Right ventricle myocardium inferior (tissue), 1 donor: ENCODE data around the gene HEATR5A. TPM values are rescaled to one million over a fixed set of nuclear protein-coding genes. Genes with fewer than 3 reads are reported as not detected.
A peak's percentile ranks its signal among the peaks of the same experiment; 100 is the strongest.
"Not testable (repeated sequence)": the region's sequence is repeated elsewhere in the genome, so short reads cannot be mapped to it uniquely, and the experiment has no call there.

Experiments used
- ATAC-seq: fragments of 200-7000 bp; cut with Tn5 transposase; one replicate; pipeline ENCODE4 v1.9.1; 2020; ENCODE audit warnings: mild to moderate bottlenecking, moderate library complexity
- DNase-seq: peaks from one replicate; pipeline ENCODE4 v3.0.0; 2021; ENCODE audit errors: missing footprints
- intact Hi-C: fragments of 100-400 bp; cut with DNase I; formaldehyde crosslinking; loops from one replicate; pipeline ENCODE4 v1.11.0; 2022
- total RNA-seq: library from RNA; stranded (reverse); fragmentation: NEBNext Ultra II Directional; extraction: Animal tissue kit (Norgen Biotek cat#: 25700); gene quantifications from one replicate; pipeline ENCODE4 v1.2.1, GENCODE V29; 2021
- donor health status: DM: no; HTN: yes; CAD: no; lungs with severe emphysema.

HEATR5A gene
- total RNA-seq, 1 donor from 2014 or later = 48.1 TPM

DNA sequence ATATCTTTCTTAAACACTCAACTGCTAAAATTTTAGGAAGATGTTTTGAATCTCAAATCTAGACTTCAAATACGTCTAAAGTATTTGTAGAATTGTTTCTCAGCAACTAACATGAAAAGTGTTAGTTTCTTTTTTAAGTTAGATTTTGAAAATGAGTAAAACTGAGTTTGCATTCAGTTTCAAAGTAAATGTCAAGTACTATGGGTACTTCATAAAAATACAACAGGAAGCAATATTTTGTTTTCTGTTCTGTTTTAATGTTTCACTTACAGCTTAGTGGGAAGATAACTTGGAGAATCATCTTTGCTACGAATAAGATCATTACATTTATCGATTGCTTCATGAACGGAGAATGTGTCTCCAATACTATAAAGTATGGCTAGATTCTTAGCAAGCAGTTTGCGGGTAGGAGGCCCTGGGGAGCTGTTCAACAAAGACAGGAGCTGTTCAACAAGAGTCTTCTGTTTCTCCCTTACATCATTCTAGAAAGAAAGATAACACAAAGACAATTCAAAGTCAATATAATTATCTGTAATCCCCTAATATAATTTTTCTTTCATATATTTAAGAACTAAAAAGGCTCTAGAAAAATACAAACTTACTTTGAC, 20.2 kb downstream of the HEATR5A start:
- intact Hi-C loops = no loop called here
- ATAC-seq (no peak), DNase-seq (no peak)

DNA sequence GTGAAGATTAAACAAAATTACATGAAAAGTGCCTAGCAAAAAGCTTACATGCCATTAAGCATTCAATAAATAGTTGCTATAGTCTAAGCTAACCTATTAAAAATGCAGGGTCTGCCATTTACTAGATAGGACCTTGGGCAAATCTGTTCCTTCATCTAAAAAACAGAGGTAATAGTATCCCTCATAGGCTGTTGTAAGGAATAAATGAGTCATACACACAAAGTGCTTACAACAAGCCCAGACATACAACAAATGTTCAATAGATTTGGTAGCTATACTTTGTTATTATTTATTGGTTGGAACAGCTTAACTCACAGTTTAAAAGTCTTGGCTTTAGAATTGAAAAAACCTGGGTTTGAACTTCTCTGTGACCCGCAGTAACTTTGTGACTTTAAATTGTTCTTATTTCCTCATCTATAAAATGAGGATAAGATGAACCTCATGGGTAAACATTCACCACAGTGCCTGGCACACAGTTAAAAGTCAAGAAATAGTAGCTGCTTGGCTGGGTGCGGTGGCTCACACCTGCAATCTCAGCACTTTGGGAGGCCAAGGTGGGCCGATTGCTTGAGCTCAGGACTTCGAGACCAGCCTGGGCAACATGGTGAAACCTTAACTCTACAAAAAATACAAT, 24.7 kb downstream of the HEATR5A start:
- ATAC-seq = no peak
- DNase-seq = no peak
- intact Hi-C loops = no loop called here

DNA sequence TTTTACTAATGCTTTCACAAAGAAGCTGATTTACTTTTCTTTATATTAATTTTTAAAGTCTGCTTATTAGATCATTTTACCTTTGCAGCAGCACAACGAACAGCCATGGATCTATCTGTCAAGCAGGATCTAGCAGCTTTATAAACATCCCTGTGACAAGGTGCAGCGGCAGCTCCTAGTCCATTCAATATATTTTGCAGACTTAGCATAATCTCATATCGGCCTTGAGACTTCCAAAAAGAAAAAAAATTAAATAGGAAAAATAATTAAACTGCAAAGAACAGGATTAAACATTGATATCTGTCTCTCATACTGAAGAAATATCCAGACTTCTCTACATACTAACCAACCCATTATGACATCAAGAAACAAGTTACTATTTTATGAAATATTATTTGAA, 25.2 kb downstream of the HEATR5A start:
- intact Hi-C loops = no loop called here
- DNase-seq = no peak
- no peak for ATAC-seq

DNA sequence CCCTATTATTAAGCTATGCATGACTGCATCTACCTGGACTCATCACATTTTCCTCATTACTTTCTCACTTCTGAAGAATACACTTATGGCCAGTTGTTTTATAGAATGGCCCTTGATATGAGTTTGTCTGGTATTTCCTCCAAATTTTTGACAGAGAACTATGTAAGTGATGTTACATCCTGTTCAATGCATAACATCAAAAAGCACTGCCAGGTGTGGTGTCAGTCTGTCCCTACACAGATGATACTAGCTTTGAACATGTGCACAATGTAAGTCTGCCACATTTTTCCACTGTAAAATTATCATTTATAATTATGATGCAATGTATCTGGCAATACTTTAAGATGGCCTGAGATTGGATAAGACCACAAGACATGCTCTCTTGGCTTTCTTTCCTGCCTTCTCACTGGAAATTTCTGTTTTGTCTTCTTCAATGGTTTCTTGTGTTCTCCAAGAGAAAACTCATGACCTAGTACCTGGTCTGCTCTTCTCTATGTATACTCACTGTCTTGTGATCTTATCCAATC, 28.3 kb downstream of the HEATR5A start:
- no peak for DNase-seq

DNA sequence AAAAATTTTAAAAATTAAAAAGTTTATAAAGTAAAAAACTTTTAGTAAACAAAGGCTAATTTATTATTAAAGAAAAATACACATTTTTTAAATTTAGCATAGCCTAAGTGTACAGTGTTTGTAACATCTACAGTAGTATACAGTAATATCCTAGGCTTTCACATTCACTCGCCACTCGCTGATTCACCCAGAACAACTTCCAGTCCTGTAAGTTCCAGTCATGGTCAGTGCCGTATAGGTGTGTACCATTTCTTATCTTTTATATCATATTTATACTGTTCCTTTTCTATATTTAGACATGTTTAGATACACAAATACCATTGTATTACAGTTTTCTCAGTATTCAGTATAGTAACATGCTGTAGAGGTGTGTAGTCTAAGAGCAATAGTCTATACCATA, 28.9 kb downstream of the HEATR5A start:
- ATAC-seq (no peak), DNase-seq (no peak)
- intact Hi-C loops = no loop called here

More for the DNA sequence above, 28.3 kb downstream of the HEATR5A start:
- ATAC-seq = no peak
- intact Hi-C loops = no loop called here

DNA sequence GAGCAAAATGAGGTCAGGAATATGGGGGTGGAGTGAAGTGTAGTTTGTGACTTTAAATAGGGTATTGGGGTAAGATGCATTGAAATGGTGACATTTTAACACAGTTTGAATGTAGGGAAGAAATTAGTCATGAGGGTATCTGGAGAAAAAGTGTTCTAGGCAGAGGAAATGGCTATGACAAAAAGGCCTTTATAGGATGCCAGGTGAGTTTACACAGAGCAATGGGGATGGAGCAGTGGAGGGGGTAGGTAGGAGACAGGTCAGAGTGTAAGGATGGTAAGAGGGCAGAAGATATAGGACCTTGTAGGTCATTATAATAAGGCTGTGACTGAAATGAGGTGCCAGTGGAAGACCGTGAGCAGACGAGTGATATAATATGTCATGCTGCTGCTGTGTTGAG, 30.4 kb downstream of the HEATR5A start:
- intact Hi-C loops = no loop called here
- DNase-seq (no peak), ATAC-seq (peak; percentile 40)

DNA sequence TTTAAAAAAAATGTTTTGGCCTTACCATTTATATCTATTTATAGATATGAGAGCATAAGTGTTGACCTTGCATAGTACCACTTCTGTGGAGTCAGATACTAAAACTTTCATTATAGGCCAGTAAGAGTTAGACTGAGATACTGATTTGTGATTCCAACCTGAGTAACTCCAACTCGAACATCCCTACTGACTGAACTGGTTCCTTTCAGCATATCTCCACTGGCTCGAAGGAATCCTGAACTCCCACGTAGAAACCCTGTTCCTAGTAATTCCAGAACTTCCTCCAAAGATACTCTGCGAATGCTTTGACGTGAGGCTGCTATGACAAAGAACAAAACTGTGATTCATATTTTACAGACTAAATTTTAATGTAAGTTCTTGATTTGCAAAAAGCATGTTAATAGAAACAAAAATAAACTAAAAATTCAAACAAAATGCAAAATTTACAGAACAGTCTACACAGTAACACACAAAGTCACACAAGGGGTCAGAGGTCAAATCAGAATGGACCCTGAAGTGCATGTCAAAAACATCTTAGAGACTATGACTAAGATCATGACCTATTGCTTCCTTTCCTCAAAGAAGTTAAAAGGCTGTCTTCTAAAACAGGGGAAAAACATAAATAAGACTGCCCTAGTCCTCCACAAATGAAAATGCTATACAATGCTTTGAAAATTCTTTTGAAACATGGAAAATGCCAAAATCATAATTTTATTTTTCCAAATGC, 31.5 kb downstream of the HEATR5A start:
- peak; percentile 64 for ATAC-seq
- DNase-seq = no peak
- intact Hi-C loops = no loop called here

DNA sequence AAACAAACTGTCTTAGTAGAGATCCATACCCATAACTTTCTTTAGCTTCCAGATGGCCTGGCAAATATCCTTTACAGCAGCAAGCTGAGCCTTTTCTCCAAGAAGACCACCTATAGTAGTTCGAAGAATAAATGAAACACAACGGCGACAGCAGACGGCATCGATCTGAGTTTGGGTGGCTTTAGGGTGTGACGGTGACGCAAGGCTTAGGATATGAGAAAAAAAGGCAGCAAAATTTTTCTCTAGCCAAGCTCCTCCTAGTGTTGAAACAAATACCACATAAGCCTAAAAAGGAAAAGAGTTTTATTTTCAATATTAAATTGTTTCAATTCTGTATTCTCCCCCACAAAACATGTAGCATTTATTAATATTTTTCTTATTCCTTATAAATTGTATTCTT, 33.3 kb downstream of the HEATR5A start:
- intact Hi-C loops = no loop called here
- ATAC-seq (no peak), DNase-seq (no peak)

DNA sequence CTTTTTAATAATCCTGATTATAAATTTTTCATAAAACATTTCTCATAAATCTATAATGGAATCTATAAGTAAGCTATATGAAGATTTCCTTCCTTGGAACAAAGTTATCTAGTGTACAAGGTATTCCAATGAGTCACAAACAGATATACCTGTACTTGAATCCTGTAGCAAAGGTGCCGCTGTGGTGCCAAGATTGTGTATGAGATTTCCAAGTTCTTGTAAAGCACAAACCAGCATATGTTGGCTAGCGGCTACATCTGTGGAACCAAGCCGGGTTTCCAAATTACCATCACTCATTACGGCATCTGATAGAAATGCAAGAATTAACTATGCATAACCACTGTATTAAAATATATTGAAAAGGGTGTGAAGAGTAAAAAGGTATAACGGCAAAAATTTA, 34.1 kb downstream of the HEATR5A start:
- DNase-seq (no peak), ATAC-seq (no peak)
- intact Hi-C loops = no loop called here

DNA sequence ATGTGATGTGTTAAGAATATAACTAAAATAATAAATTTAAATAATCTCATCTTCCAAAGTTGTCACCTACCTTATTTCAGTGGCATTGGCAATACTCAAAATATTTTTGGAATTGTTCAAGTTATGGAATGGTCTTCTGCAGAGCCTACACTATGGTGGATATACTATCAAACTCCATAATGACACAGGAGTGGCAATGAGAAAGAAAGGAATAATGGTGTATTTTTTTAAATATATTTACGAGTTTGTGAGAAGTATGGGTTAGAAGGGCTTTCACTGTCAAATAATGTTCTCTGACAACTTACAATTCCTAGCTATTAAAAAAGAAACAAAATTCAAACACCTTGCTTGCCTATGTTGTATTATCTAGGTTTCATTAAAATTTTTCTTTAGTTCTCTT, 38.1 kb downstream of the HEATR5A start:
- intact Hi-C loops = no loop called here
- DNase-seq (no peak), ATAC-seq (no peak)

DNA sequence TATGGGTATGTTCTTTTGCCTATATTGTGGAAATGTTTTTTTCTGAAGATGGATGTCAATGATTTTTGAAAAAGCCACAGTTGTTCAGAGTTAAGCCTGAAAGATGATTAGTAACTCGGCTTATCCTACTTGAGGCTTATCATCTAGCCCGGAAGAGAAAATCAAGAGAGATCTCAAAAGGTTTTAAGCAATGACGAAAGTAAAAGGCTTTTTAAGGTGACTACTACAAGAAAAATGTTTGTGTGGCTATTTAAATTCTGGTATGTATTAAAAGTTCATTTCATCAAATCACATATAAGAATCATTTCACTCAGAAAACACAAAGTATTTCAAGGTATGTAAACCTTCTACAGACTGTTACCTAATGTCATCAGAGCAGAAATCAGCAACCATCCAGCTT, 40.2 kb downstream of the HEATR5A start:
- ATAC-seq = no peak
- intact Hi-C loops = no loop called here
- DNase-seq = no peak

DNA sequence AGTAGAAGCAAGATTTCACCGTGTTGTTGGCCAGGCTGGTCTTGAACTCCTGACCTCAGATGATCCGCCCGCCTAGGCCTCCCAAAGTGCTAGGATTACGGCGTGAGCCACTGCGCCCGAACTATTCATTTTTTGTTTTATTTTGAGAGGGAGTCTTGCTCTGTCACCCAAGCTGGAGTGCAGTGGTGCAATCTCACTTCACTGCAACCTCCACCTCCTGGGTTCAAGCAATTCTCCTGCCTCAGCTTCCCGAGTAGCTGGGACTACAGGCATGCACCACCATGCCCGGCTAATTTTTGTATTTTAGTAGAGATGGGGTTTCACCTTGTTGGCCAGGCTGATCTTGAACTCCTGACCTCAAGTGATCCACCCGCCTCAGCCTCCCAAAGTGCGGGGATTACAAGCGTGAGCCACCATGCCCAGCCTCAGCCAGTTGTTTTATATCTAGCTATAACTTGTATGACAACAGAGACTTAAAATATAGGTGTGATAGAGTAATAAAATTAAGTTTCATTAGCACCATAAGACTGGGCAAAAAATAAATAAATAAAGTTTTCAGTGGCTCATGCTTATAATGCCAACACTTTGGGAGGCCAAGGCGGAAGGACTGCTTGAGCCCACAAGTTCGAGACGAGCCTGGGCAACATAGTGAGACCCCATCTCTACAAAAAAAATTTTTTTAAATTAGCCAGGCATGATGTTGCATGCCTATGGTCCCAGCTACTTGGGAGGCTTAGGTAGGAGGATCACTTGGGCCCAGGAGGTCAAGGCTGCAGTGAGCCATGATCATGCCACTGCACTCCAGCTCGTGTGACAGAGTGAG, 41.0 kb downstream of the HEATR5A start:
- ATAC-seq, DNase-seq, intact Hi-C loops: not testable (repeated sequence)

DNA sequence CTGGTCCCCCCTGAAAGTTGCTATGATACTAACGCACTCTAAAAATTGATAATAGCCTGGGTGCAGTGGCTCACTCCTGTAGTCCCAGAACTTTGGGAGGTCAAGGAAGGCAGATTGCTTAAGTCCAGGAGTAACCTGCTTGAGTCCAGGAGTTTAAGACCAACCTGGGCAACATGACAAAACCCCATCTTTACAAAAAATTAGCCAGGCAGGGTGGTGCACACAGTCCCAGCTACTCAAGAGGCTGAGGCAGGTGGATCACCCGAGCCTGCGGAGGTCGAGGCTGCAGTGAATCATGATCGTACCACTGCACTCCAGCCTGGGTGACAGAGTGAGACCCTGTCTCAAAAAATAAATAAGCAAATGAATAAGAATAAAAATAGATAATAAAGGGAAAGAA, 42.9 kb downstream of the HEATR5A start:
- ATAC-seq (no peak), DNase-seq (no peak)
- intact Hi-C loops = no loop called here

DNA sequence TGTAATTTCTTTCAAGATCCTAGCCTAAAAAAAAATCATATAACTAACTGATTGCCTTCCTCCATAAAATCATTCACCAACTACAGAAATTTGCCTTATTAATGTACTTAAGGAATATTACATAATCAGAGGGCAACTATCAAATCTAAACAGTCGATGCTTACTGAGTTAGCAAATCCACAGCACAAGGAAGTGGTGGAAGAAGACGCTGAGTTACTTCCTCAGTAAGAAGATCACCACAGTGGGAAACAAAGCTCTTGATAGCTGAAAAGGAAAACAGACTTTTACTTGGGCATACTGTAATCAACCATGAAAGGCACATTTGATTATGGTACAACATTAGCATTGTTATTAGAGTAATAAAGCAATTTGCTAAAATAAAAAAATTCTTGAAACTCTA, 48.7 kb downstream of the HEATR5A start:
- DNase-seq (no peak), ATAC-seq (no peak)
- intact Hi-C loops = no loop called here

DNA sequence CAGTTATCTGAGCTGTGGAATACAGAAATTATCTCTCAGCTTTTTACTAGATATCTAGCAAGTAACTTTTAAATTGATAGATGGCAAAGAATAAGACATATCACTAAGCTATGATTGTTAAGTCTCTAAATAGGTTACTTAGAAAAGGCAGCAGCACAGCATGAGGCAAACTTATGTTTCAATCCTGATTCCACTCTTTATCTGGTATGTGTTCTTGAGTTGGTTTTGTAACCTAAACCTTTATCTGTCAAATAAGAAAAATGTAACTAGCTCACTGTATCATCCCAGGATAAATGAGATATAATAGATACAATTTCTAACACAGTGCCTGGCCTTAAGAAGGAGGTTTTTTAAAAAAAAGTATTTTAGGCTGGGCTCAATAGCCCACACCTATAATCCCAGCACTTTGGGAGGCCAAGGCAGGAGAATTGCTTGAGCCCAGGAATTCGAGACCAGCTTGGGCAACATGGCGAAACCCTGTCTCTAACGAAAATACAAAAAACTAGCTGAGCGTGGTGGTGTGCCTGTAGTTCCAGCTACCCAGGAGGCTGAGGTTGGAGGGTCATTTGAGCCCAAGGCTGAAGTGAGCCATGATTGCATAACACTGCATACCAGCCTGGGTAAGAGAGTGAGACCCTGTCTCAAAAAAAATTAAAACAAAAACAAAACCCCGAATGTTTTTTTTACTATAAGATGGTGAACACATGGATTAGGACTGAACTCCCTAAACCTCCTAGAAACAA, 56.8 kb downstream of the HEATR5A start:
- ATAC-seq (no peak), DNase-seq (no peak)
- intact Hi-C loops = no loop called here

DNA sequence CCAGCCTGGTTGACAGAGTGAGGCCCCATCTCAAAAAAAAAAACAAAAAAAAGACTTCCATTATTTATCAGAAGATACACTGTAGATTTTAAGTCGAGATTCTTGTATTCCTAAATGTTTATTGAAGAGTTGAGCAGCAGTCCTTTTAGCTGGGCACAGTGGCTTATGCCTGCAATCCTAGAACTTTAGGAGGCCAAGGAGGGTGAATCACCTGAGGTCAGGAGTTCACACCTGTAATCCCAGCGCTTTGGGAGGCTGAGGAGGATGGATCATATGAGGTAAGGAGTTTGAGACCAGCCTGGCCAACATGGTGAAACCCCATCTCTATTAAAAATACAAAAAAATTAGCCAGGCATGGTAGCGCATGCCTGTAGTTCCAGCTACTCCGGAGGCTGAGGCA, 57.6 kb downstream of the HEATR5A start:
- intact Hi-C loops = no loop called here
- ATAC-seq (no peak), DNase-seq (no peak)

DNA sequence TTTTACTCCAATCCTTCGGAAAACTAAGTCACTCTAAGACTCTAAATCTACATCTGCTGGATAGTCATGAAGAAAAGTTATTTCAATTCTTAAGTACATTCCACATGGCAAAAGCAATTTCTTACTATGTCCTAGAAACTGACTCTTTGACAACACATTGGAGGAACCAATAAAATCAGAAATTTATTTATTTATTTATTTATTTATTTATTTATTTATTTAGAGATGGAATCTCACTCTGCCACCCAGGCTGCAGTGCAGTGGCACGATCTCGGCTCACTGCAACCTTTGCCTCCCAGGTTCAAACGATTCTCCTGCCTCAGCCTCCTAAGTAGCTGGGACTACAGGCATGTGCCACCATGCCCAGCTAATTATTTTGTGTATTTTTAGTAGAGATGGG, 58.6 kb downstream of the HEATR5A start:
- intact Hi-C loops, ATAC-seq, DNase-seq: not testable (repeated sequence)

DNA sequence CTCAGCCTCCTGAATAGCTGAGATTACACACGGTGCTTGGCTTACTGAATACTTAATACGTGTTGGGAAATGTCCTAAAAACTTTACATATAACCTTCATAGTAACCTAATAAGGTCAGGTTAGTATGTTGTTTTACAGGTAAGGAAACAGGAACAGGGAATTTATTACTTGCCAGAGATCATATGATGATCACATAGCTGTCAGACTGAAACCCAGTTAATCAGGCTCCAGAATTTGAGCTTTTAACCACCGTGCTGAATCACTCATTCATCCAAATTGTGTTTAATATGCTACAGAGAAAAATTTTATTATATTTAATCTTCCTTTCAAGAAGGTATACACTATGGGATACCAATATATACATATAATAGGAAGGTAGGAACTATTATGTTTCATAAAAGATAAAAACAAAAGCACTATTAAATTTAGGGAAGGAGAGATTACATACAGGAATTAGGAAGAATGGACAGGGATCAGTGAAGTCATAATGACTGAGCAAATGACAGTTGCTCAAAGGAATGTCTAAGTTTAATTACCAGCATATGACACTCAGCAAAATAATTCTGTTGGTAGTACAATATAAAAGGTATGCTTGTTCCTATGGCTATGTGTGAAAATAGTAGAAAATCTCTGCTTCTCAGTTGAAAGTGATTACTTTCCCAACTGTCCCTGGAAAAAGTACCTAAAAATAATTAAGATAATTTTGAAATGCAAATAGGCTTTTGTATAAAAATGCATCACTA, 59.3 kb downstream of the HEATR5A start:
- intact Hi-C loops = no loop called here
- DNase-seq (no peak), ATAC-seq (no peak)
